Measurements from ENCODE around the gene GP5.

- TF ChIP-seq CTCF (IDR thresholded peaks at IDR 0.05; ENCODE audit: insufficient read depth, low read length): no peak
- TF ChIP-seq POLR2AphosphoS5 (IDR thresholded peaks at IDR 0.05; ENCODE audit: low read depth): no peak
- no peak for TF ChIP-seq REST (IDR thresholded peaks at IDR 0.05; ENCODE audit: insufficient replicate concordance, low read depth)
- no peak for TF ChIP-seq GABPA (IDR thresholded peaks at IDR 0.05; ENCODE audit: low read depth)
- no peak for TF ChIP-seq SPI1 (IDR thresholded peaks at IDR 0.05; ENCODE audit: borderline replicate concordance, low read depth)
These were observed 6.7 kb upstream of the GP5 start for GRCh38 chr3:194405766-194406165.

All from HL-60 (cell line).